GM12873 (cell line): ENCODE data around the gene CSN2.

Source experiments
- CTCF ChIP-seq: IDR thresholded peaks from 2 replicates; pipeline ENCODE4 v1.5.1; 2012; ENCODE audit warnings: low read depth, mild to moderate bottlenecking, moderate library complexity, low read length, control low read depth; ENCODE audit not compliant: insufficient read depth; ENCODE audit errors: missing control alignments

Gene CSN2, protein sequence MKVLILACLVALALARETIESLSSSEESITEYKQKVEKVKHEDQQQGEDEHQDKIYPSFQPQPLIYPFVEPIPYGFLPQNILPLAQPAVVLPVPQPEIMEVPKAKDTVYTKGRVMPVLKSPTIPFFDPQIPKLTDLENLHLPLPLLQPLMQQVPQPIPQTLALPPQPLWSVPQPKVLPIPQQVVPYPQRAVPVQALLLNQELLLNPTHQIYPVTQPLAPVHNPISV

GRCh38 chr4:69965628-69966027 is at the start of gene CSN2:
Gene CSN2 (minus strand): TSS chr4:69965728. CDS start chr4:69960995, 4,733 bp downstream.
- TF ChIP-seq CTCF: no peak

- TF ChIP-seq CTCF: no peak
Observed at GRCh38 chr4:70008771-70009170, 43.2 kb upstream of the CSN2 start.

- no peak for TF ChIP-seq CTCF
Observed at GRCh38 chr4:70002507-70002906, 37.0 kb upstream of the CSN2 start.

GRCh38 chr4:70000711-70001110 is 35.2 kb upstream of the CSN2 start:
- no peak for TF ChIP-seq CTCF

- no peak for TF ChIP-seq CTCF
Observed at GRCh38 chr4:69999420-69999819, 33.9 kb upstream of the CSN2 start.

GRCh38 chr4:69995526-69996016 is 30.0 kb upstream of the CSN2 start, which contains the start of gene STATH:
Gene STATH (plus strand): TSS chr4:69995966. CDS start chr4:69998438, 2,472 bp downstream.
- TF ChIP-seq CTCF: no peak

DNA sequence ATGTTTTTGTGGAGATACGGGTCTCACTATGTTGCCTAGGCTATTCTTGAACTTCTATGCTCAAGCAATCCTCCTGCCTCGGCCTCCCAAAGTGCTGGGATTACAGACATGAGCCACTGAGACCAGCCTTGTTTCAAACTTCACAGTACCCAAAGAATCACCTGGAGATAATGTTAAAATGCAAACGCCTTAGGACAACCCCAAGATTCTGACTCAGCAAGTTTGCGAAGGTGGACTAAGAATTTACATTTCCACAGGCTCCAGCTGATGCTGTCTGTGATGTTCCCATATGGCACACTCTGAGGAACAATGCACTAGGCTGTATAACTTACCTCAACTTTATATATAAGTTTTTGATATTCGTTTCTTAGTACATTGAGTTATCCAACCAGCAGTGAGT is 29.3 kb upstream of the CSN2 start:
- no peak for TF ChIP-seq CTCF
